Loucy (cell line): Measurements from ENCODE around the gene PSPC1.
"Not testable (repeated sequence)": the region's sequence is repeated elsewhere in the genome, so short reads cannot be mapped to it uniquely, and the experiment has no call there.

Source experiments
- H2AFZ ChIP-seq: fragments of 200-600 bp; sonication (generic); 2 replicates; pipeline ENCODE4 v1.6.0; 2016; ENCODE audit warnings: antibody characterized with exemption, mild to moderate bottlenecking, low read length, moderate library complexity
- H3F3A ChIP-seq: fragments of 200-600 bp; 2 replicates; pipeline ENCODE4 v1.6.0; 2016; ENCODE audit warnings: antibody characterized with exemption, low read depth, mild to moderate bottlenecking
- H3K27me3 ChIP-seq: fragments of 200-600 bp; sonication (generic); 2 replicates; pipeline ENCODE4 v1.6.1; 2014; ENCODE audit warnings: low read length, mild to moderate bottlenecking; ENCODE audit not compliant: insufficient read depth, poor library complexity, severe bottlenecking
- H3K36me3 ChIP-seq: fragments of 200-600 bp; sonication (generic); 2 replicates; pipeline ENCODE4 v1.6.1; 2016; ENCODE audit warnings: low read length; ENCODE audit not compliant: insufficient read depth
- H3K4me1 ChIP-seq: fragments of 200-600 bp; sonication (generic); 2 replicates; pipeline ENCODE4 v1.5.1; 2014; ENCODE audit warnings: low read length, mild to moderate bottlenecking; ENCODE audit not compliant: insufficient read depth, poor library complexity, severe bottlenecking
- H3K4me2 ChIP-seq: fragments of 200-600 bp; sonication (generic); 2 replicates; pipeline ENCODE4 v1.6.0; 2014; ENCODE audit warnings: antibody characterized with exemption, low read length, low read depth, mild to moderate bottlenecking; ENCODE audit not compliant: poor library complexity, severe bottlenecking
- H3K4me3 ChIP-seq: fragments of 200-600 bp; sonication (generic); 2 replicates; pipeline ENCODE4 v1.5.1; 2014; ENCODE audit warnings: low read length, mild to moderate bottlenecking, mixed read lengths; ENCODE audit not compliant: poor library complexity, severe bottlenecking
- H3K79me2 ChIP-seq: fragments of 200-600 bp; sonication (generic); 2 replicates; pipeline ENCODE4 v1.6.1; 2014; ENCODE audit warnings: low read length; ENCODE audit not compliant: insufficient read depth
- H3K9ac ChIP-seq: fragments of 200-600 bp; sonication (generic); 2 replicates; pipeline ENCODE4 v1.6.0; 2014; ENCODE audit warnings: mild to moderate bottlenecking, low read depth, low read length, moderate library complexity; ENCODE audit not compliant: poor library complexity, severe bottlenecking
- H3K9me2 ChIP-seq: fragments of 200-600 bp; sonication (generic); replicated peaks from 2 replicates; pipeline ENCODE4 v1.6.1; 2016; ENCODE audit warnings: low read depth, low read length, mixed read lengths
- H3K9me3 ChIP-seq: fragments of 200-600 bp; sonication (generic); 2 replicates; pipeline ENCODE4 v1.6.1; 2014; ENCODE audit warnings: mild to moderate bottlenecking, antibody characterized with exemption, low read length, low read depth; ENCODE audit not compliant: insufficient read depth
- H4K20me1 ChIP-seq: fragments of 200-600 bp; sonication (generic); 2 replicates; pipeline ENCODE4 v1.6.0; 2014; ENCODE audit warnings: antibody characterized with exemption, low read length, mild to moderate bottlenecking; ENCODE audit not compliant: insufficient read depth, poor library complexity, severe bottlenecking
- CTCF ChIP-seq: fragments of 200-600 bp; sonication (generic); conservative IDR thresholded peaks from 2 replicates; pipeline ENCODE4 v1.5.1; 2014; ENCODE audit warnings: mild to moderate bottlenecking, antibody characterized with exemption, low read length
- EZH2phosphoT487 ChIP-seq: fragments of 200-600 bp; IDR thresholded peaks from 2 replicates; pipeline ENCODE4 v1.6.1; 2018; ENCODE audit warnings: antibody characterized with exemption, mild to moderate bottlenecking, moderate library complexity, borderline replicate concordance

Gene PSPC1

GRCh38 chr13:19782049-19782726, 557 bp downstream of the PSPC1 start:
- Histone ChIP-seq H3K9me3 (no peaks in the 10 kb centered on the region), H3K79me2 (peaks cover 31% of the 10 kb centered on the region), H2AFZ (peak overlapping the region; percentile 68), H3K4me3 (peak overlapping the region; percentile 98), H3K27me3 (no peaks in the 10 kb centered on the region), H4K20me1 (peaks cover 18% of the 10 kb centered on the region), H3K9ac (peak overlapping the region; percentile 99), H3F3A (no peaks in the 10 kb centered on the region), H3K9me2 (no peaks in the 10 kb centered on the region), H3K36me3 (no peaks in the 10 kb centered on the region), H3K4me2 (peak overlapping the region; percentile 95), H3K4me1 (no peaks in the 10 kb centered on the region)
- no peak for TF ChIP-seq EZH2phosphoT487
- TF ChIP-seq CTCF = no peak

- H3F3A ChIP-seq = no peaks in the 10 kb centered on the region
- H3K4me1 ChIP-seq = no peaks in the 10 kb centered on the region
- peak overlapping the region; percentile 99 for H3K9ac ChIP-seq
- no peaks in the 10 kb centered on the region for H3K9me3 ChIP-seq
- no peak overlapping the region for H2AFZ ChIP-seq
- TF ChIP-seq EZH2phosphoT487 (no peak), CTCF (no peak)
- no peaks in the 10 kb centered on the region for H3K9me2 ChIP-seq
- H4K20me1 ChIP-seq = peaks cover 22% of the 10 kb centered on the region
- peak overlapping the region; percentile 95 for H3K4me2 ChIP-seq
- H3K27me3 ChIP-seq = no peaks in the 10 kb centered on the region
- no peaks in the 10 kb centered on the region for H3K36me3 ChIP-seq
- peak overlapping the region; percentile 98 for H3K4me3 ChIP-seq
- peaks cover 37% of the 10 kb centered on the region for H3K79me2 ChIP-seq
Measured at GRCh38 chr13:19781526-19781925, 1.2 kb downstream of the PSPC1 start.

- H3K79me2 ChIP-seq = peaks cover 44% of the 10 kb centered on the region
- H3K9me3 ChIP-seq, H2AFZ ChIP-seq, H3K4me1 ChIP-seq, H3K36me3 ChIP-seq, H3F3A ChIP-seq, H3K9me2 ChIP-seq, H3K27me3 ChIP-seq: not testable (repeated sequence)
- H3K4me2 ChIP-seq = peak overlapping the region; percentile 95
- H3K9ac ChIP-seq = peak overlapping the region; percentile 99
- H3K4me3 ChIP-seq = peak overlapping the region; percentile 98
- peaks cover 28% of the 10 kb centered on the region for H4K20me1 ChIP-seq
Measured at GRCh38 chr13:19780753-19781418, 1.9 kb downstream of the PSPC1 start.
